22Rv1 (cell line): ENCODE data around the gene ATP8B3.

ENCODE experiments used
- H3K27ac ChIP-seq: fragments of 450-650 bp; 2 replicates; pipeline ENCODE4 v1.5.1; 2017
- ZFX ChIP-seq: fragments of 450-650 bp; IDR thresholded peaks from 2 replicates; pipeline ENCODE4 v1.6.1; 2017; ENCODE audit warnings: antibody characterized with exemption, borderline replicate concordance
- TF ChIP-seq, protein P1 (sequence below): fragments of 450-650 bp; IDR thresholded peaks from 2 replicates; pipeline ENCODE4 v1.5.1; 2017; ENCODE audit warnings: mild to moderate bottlenecking

ATP8B3 gene

GRCh38 chr19:1845642-1846041 is 33.6 kb upstream of the ATP8B3 start:
- no peak for TF ChIP-seq ZFX
- TF ChIP-seq, protein P1, sequence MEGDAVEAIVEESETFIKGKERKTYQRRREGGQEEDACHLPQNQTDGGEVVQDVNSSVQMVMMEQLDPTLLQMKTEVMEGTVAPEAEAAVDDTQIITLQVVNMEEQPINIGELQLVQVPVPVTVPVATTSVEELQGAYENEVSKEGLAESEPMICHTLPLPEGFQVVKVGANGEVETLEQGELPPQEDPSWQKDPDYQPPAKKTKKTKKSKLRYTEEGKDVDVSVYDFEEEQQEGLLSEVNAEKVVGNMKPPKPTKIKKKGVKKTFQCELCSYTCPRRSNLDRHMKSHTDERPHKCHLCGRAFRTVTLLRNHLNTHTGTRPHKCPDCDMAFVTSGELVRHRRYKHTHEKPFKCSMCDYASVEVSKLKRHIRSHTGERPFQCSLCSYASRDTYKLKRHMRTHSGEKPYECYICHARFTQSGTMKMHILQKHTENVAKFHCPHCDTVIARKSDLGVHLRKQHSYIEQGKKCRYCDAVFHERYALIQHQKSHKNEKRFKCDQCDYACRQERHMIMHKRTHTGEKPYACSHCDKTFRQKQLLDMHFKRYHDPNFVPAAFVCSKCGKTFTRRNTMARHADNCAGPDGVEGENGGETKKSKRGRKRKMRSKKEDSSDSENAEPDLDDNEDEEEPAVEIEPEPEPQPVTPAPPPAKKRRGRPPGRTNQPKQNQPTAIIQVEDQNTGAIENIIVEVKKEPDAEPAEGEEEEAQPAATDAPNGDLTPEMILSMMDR, result no peak
- H3K27ac ChIP-seq, result no peak overlapping the region

DNA sequence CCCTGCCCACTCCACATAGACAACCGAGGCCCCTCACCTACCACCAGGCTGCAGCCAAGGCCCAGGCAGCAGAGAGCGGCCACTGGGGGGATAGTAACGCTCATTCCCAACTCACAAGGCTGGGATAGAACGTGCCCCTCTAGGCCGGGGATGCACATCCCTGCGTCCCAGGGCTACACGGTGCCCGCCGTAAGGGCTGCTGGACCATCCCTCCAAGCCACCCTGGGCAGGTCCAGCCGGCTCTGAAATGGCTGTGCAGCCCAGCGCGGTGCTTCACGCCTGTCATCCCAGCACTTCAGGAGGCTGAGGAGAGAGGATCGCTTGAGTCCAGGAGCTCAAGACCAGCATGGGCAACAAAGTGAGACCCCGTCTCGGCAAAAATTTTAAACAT is 33.0 kb upstream of the ATP8B3 start:
- no peak overlapping the region for H3K27ac ChIP-seq
- no peak for TF ChIP-seq ZFX
- TF ChIP-seq, protein P1, result no peak

DNA sequence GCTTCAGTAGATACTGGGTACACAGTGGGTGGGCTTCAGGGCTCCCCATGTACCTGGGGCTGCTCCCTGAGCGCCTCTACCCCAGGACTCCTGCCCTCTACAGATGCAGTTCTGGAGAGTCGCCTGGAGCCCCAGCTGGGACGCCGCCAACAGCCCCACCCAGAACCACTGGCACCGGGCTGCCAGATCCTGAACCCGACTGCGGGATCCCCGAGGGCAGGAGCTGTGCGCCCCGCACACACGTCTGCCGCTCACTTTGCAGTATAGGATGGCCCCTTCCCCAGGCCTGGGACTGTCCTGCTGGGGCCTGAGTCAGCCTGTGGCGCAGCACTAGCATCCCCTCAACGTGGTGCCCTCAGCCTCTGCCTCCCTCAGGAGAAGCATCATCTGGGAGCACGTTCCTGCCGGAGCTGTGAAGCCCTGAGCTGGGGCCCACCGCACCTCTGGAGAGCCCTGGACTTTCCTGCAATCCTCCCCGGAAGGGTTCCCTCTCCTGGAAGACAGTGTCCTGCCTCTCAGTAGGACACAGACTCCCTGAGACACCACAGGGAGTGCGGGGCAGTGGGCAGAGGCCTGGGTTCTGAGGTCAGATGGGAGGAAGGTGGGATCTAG is 32.5 kb upstream of the ATP8B3 start:
- TF ChIP-seq, protein P1, result no peak
- no peak for TF ChIP-seq ZFX
- H3K27ac ChIP-seq, result no peak overlapping the region

DNA sequence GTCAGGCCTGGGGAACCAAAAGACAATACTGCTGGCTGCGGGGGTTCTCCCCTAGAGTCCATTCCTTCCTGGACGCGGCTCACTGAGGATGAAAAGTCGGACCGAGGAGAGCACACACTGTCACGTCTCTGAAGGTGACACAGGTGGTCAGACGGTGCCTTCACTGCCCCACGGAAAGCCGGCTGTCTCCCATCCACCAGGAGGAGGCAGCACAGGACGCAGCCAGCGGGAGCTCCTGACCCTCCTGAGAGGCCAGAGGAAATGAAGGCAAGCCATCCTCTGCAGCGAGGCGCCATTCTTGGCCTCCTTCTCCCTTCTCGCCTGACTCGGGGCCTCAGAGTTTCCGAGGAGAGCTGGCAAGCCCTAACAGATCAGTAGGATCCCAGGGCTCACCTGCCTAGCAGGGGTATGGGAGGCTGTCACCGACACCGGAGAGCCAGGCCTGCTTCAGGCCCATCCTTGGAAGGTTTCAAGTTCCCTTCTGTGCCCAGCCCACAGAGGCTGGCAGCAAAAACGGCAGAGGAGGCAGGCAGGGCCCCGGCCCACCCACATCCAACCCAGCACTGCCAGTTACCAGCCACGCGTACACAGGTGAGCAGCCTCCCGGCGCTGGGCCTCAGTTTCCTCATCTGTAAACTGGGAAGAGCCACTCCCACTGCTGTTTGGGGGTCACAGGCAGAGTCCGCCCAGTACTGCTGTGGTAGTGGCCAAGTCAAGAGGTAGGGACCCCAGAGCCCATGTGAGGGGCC is 31.7 kb upstream of the ATP8B3 start:
- TF ChIP-seq ZFX, result no peak
- TF ChIP-seq, protein P1, result no peak
- H3K27ac ChIP-seq, result no peak overlapping the region

DNA sequence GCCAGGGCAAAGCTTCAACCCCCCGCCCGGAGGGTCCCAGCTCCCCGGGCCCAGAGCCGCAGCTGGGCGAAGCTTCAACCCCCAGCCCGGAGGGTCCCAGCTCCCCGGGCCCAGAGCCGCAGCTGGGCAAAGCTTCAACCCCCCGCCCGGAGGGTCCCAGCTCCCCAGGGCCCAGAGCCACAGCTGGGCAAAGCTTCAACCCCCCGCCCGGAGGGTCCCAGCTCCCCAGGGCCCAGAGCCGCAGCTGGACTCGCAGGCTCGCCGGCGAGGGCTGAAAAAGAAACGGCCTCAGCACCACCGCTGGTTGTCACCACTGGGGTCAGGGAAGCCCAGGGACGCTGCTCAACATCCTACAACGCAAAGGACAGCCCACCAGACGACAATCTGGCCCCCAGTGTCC is 31.0 kb upstream of the ATP8B3 start:
- TF ChIP-seq ZFX, result no peak
- TF ChIP-seq, protein P1, result no peak
- H3K27ac ChIP-seq, result no peak overlapping the region

DNA sequence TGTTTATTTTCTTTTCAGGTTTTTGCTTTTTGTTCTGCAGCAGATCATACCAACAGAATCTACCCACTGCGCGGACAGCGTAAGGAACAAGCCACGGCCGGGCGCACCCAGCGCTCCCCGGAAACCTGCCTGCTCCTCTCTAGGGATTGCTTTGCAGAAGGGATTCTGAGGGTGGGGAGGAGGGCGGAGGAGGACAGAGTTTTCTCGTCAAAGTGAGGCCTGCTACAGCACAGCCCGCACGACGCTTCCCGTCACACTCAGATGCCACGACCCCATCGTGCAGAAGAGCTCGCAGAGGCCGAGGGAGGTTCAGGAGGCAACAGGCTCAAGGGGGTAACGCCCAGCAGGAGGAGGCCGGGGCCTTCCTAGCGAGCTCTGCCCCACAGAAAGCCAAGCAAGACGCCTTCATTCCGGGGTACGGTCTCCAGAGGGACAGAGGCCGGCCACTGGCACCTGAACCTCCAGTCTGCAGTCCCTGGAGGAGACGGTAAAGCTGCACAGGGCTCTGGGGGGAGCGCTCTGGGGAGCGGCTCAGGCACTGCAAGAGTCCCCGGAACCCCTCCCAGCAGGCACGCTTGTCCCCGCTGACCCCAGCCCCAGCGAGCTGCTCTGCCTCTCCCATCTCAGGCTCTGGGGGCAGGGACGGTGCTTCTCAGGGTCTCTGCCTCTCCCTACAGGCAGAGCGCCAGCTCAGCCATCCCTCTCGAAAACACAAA is 29.3 kb upstream of the ATP8B3 start:
- no peak for TF ChIP-seq ZFX
- TF ChIP-seq, protein P1, result no peak
- no peak overlapping the region for H3K27ac ChIP-seq
